HepG2 (cell line): ENCODE results near the gene CIAPIN1. TPM values are rescaled to one million over a fixed set of nuclear protein-coding genes. Genes with fewer than 3 reads are reported as not detected.

Experiments
- BHLHE40 ChIP-seq: IDR thresholded peaks from 2 replicates; pipeline ENCODE4 v1.6.1; 2011; ENCODE audit warnings: low read length, improper control_type of control experiment
- CAMTA2 ChIP-seq: sonication (generic); formaldehyde crosslinking; IDR thresholded peaks from 2 replicates; pipeline ENCODE4 v1.4.0; 2020; ENCODE audit warnings: mild to moderate bottlenecking, missing genetic modification reagents, borderline replicate concordance
- HOXA9 ChIP-seq: sonication (generic); formaldehyde crosslinking; IDR thresholded peaks from 2 replicates; pipeline ENCODE4 v1.8.1; 2022; ENCODE audit warnings: missing genetic modification reagents, mild to moderate bottlenecking, moderate library complexity, borderline replicate concordance
- KDM2A ChIP-seq: sonication (generic); formaldehyde crosslinking; IDR thresholded peaks from 2 replicates; pipeline ENCODE4 v1.4.0; 2020; ENCODE audit warnings: low read depth, missing genetic modification reagents, borderline replicate concordance
- KDM5B ChIP-seq: sonication (generic); formaldehyde crosslinking; IDR thresholded peaks from 2 replicates; pipeline ENCODE4 v1.4.0; 2020; ENCODE audit warnings: missing genetic modification reagents, mild to moderate bottlenecking, borderline replicate concordance
- NRL ChIP-seq: sonication (generic); formaldehyde crosslinking; IDR thresholded peaks from 2 replicates; pipeline ENCODE4 v1.5.0; 2020; ENCODE audit warnings: missing genetic modification reagents, mild to moderate bottlenecking, moderate library complexity, borderline replicate concordance
- PAF1 ChIP-seq: IDR thresholded peaks from 2 replicates; pipeline ENCODE4 v1.6.1; 2016; ENCODE audit warnings: missing genetic modification reagents, missing compliant biosample characterization
- RBM22 ChIP-seq: fragments of 200-400 bp; formaldehyde crosslinking; optimal IDR thresholded peaks from 2 replicates; pipeline ENCODE3; 2017; ENCODE audit warnings: mild to moderate bottlenecking, low read length, moderate library complexity
- RFXANK ChIP-seq: IDR thresholded peaks from 2 replicates; pipeline ENCODE4 v1.6.1; 2016
- SSRP1 ChIP-seq: IDR thresholded peaks from 2 replicates; pipeline ENCODE4 v1.6.1; 2016; ENCODE audit warnings: control low read depth
- TSC22D2 ChIP-seq: sonication (generic); formaldehyde crosslinking; IDR thresholded peaks from 2 replicates; pipeline ENCODE4 v1.5.1; 2020; ENCODE audit warnings: missing genetic modification reagents, mild to moderate bottlenecking, borderline replicate concordance
- ZMYM4 ChIP-seq: sonication (generic); formaldehyde crosslinking; IDR thresholded peaks from 2 replicates; pipeline ENCODE4 v1.8.1; 2023; ENCODE audit warnings: mild to moderate bottlenecking, missing genetic modification reagents
- ZNF251 ChIP-seq: sonication (generic); formaldehyde crosslinking; IDR thresholded peaks from 2 replicates; pipeline ENCODE4 v1.9.0; 2021; ENCODE audit warnings: mild to moderate bottlenecking, missing genetic modification reagents
- ZNF335 ChIP-seq: sonication (generic); formaldehyde crosslinking; IDR thresholded peaks from 2 replicates; pipeline ENCODE4 v1.4.0; 2020; ENCODE audit warnings: missing genetic modification reagents
- ZNF430 ChIP-seq: sonication (generic); formaldehyde crosslinking; IDR thresholded peaks from 2 replicates; pipeline ENCODE4 v1.9.0; 2021; ENCODE audit warnings: mild to moderate bottlenecking, missing genetic modification reagents
- ZNF547 ChIP-seq: sonication (generic); formaldehyde crosslinking; IDR thresholded peaks from 2 replicates; pipeline ENCODE4 v1.5.1; 2020; ENCODE audit warnings: mild to moderate bottlenecking, missing genetic modification reagents
- ZNF615 ChIP-seq: sonication (generic); formaldehyde crosslinking; IDR thresholded peaks from 2 replicates; pipeline ENCODE4 v1.5.0; 2020; ENCODE audit warnings: mild to moderate bottlenecking, missing genetic modification reagents, borderline replicate concordance
- ZNF780A ChIP-seq: sonication (generic); formaldehyde crosslinking; IDR thresholded peaks from 2 replicates; pipeline ENCODE4 v1.8.0; 2022; ENCODE audit warnings: mild to moderate bottlenecking, missing genetic modification reagents, moderate library complexity
- polyA plus RNA-seq, 8 experiments: library from polyadenylated mRNA; depleted of rRNA in 3 of 8; stranded (reverse) in 7 of 8; unstranded in 1 of 8; fragments of >200 nt; fragmentation: Illumina TruSeq in 4 of 8; extraction: Trizol in 4 of 8; gene quantifications; 2 replicates each; pipeline versions ENCODE4 v1.2.1 to v1.2.3, GENCODE V29; 2011 to 2016; ENCODE audit warnings: low read depth in 4 of 8, missing spikeins in 1 of 8, mixed read lengths in 1 of 8; ENCODE audit not compliant: insufficient read depth in 1 of 8
- total RNA-seq, 5 experiments: library from RNA; depleted of rRNA; stranded (reverse); fragments of >200 nt; fragmentation: Illumina TruSeq; extraction: Trizol; gene quantifications; 2 replicates each; pipeline ENCODE4 v1.2.3, GENCODE V29; 2016; ENCODE audit warnings: low read depth in 1 of 5
- TF ChIP-seq, protein P1 (sequence below): sonication (generic); formaldehyde crosslinking; IDR thresholded peaks from 2 replicates; pipeline ENCODE4 v1.8.0; 2022; ENCODE audit warnings: missing genetic modification reagents, mild to moderate bottlenecking, borderline replicate concordance
- TF ChIP-seq, protein P2 (sequence below): sonication (generic); formaldehyde crosslinking; IDR thresholded peaks from 2 replicates; pipeline ENCODE4 v1.4.0; 2020; ENCODE audit warnings: mild to moderate bottlenecking, missing genetic modification reagents
- TF ChIP-seq, protein P3 (sequence below): sonication (generic); formaldehyde crosslinking; IDR thresholded peaks from 2 replicates; pipeline ENCODE4 v1.5.0; 2020; ENCODE audit warnings: mild to moderate bottlenecking, missing genetic modification reagents
- TF ChIP-seq, protein P4 (sequence below): sonication (generic); formaldehyde crosslinking; IDR thresholded peaks from 2 replicates; pipeline ENCODE4 v1.4.0; 2020; ENCODE audit warnings: missing genetic modification reagents
- TF ChIP-seq, protein P5 (sequence below): fragments of 450-650 bp; IDR thresholded peaks from 2 replicates; pipeline ENCODE4 v1.6.1; 2016

The CIAPIN1 gene
- total and polyA plus RNA-seq, 2 of the 13 experiments (the other 11 are each of a cell fraction or from before 2014, with no cell fraction given): 69.3 to 89.7 TPM

DNA sequence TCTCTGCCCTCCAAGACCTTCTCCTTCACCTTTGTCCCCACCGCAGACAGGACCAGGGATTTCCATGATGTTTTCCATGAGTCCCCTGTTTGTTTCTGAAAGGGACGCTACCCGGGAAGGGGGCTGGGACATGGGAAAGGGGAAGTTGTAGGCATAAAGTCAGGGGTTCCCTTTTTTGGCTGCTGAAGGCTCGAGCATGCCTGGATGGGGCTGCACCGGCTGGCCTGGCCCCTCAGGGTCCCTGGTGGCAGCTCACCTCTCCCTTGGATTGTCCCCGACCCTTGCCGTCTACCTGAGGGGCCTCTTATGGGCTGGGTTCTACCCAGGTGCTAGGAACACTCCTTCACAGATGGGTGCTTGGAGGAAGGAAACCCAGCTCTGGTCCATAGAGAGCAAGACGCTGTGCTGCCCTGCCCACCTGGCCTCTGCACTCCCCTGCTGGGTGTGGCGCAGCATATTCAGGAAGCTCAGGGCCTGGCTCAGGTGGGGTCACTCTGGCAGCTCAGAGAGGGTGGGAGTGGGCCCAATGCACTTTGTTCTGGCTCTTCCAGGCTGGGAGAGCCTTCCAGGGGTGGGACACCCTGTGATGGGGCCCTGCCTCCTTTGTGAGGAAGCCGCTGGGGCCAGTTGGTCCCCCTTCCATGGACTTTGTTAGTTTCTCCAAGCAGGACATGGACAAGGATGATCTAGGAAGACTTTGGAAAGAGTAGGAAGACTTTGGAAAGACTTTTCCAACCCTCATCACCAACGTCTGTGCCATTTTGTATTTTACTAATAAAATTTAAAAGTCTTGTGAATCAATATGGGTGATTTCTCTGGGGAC, 62.7 kb downstream of the CIAPIN1 start (continued):
- TF ChIP-seq NRL (CRISPR knock-in tag): peak; percentile 72
- peak; percentile 3; the same call in 1 of the 2 replicates for TF ChIP-seq RFXANK (CRISPR knock-in tag)
- no peak; the same call in 1 of the 2 replicates for TF ChIP-seq ZMYM4 (CRISPR knock-in tag)
- 0 out of 2 replicates have a peak, but pooled peaks have one; percentile 78 for TF ChIP-seq ZNF780A
- TF ChIP-seq SSRP1 (CRISPR knock-in tag): peak; percentile 49; the same call in 1 of the 2 replicates
- TF ChIP-seq, protein P1, sequence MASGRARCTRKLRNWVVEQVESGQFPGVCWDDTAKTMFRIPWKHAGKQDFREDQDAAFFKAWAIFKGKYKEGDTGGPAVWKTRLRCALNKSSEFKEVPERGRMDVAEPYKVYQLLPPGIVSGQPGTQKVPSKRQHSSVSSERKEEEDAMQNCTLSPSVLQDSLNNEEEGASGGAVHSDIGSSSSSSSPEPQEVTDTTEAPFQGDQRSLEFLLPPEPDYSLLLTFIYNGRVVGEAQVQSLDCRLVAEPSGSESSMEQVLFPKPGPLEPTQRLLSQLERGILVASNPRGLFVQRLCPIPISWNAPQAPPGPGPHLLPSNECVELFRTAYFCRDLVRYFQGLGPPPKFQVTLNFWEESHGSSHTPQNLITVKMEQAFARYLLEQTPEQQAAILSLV (CRISPR knock-in tag): peak; percentile 66; the same call in 1 of the 2 replicates
- TF ChIP-seq, protein P2, sequence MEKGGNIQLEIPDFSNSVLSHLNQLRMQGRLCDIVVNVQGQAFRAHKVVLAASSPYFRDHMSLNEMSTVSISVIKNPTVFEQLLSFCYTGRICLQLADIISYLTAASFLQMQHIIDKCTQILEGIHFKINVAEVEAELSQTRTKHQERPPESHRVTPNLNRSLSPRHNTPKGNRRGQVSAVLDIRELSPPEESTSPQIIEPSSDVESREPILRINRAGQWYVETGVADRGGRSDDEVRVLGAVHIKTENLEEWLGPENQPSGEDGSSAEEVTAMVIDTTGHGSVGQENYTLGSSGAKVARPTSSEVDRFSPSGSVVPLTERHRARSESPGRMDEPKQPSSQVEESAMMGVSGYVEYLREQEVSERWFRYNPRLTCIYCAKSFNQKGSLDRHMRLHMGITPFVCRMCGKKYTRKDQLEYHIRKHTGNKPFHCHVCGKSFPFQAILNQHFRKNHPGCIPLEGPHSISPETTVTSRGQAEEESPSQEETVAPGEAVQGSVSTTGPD (CRISPR knock-in tag): 0 out of 2 replicates have a peak, but pooled peaks have one; percentile 37
- TF ChIP-seq KDM2A (CRISPR knock-in tag): peak; percentile 91
- TF ChIP-seq, protein P3, sequence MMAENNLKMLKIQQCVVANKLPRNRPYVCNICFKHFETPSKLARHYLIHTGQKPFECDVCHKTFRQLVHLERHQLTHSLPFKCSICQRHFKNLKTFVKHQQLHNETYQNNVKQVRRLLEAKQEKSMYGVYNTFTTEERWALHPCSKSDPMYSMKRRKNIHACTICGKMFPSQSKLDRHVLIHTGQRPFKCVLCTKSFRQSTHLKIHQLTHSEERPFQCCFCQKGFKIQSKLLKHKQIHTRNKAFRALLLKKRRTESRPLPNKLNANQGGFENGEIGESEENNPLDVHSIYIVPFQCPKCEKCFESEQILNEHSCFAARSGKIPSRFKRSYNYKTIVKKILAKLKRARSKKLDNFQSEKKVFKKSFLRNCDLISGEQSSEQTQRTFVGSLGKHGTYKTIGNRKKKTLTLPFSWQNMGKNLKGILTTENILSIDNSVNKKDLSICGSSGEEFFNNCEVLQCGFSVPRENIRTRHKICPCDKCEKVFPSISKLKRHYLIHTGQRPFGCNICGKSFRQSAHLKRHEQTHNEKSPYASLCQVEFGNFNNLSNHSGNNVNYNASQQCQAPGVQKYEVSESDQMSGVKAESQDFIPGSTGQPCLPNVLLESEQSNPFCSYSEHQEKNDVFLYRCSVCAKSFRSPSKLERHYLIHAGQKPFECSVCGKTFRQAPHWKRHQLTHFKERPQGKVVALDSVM (CRISPR knock-in tag): 0 out of 2 replicates have a peak, but pooled peaks have one; percentile 12
- TF ChIP-seq, protein P4, sequence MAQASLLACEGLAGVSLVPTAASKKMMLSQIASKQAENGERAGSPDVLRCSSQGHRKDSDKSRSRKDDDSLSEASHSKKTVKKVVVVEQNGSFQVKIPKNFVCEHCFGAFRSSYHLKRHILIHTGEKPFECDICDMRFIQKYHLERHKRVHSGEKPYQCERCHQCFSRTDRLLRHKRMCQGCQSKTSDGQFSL (CRISPR knock-in tag): 0 out of 2 replicates have a peak, but pooled peaks have one; percentile 33
- TF ChIP-seq CAMTA2 (CRISPR knock-in tag): peak; percentile 92
- TF ChIP-seq, protein P5, sequence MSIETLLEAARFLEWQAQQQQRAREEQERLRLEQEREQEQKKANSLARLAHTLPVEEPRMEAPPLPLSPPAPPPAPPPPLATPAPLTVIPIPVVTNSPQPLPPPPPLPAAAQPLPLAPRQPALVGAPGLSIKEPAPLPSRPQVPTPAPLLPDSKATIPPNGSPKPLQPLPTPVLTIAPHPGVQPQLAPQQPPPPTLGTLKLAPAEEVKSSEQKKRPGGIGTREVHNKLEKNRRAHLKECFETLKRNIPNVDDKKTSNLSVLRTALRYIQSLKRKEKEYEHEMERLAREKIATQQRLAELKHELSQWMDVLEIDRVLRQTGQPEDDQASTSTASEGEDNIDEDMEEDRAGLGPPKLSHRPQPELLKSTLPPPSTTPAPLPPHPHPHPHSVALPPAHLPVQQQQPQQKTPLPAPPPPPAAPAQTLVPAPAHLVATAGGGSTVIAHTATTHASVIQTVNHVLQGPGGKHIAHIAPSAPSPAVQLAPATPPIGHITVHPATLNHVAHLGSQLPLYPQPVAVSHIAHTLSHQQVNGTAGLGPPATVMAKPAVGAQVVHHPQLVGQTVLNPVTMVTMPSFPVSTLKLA: no peak
- TF ChIP-seq ZNF430 (CRISPR knock-in tag): peak; percentile 20; the same call in 1 of the 2 replicates
- no peak for TF ChIP-seq TSC22D2 (CRISPR knock-in tag)
- TF ChIP-seq ZNF251 (CRISPR knock-in tag): no peak
- no peak for TF ChIP-seq BHLHE40
- TF ChIP-seq RBM22: peak; percentile 98
- peak; percentile 75 for TF ChIP-seq KDM5B (CRISPR knock-in tag)
- TF ChIP-seq HOXA9 (CRISPR knock-in tag): peak; percentile 83; the same call in 1 of the 2 replicates
- peak; percentile 83; the same call in 1 of the 2 replicates for TF ChIP-seq ZNF615 (CRISPR knock-in tag)
- peak; percentile 98 for TF ChIP-seq PAF1 (CRISPR knock-in tag)
- 0 out of 2 replicates have a peak, but pooled peaks have one; percentile 59 for TF ChIP-seq ZNF335 (CRISPR knock-in tag)
- TF ChIP-seq ZNF547 (CRISPR knock-in tag): peak; percentile 64; the same call in 1 of the 2 replicates
